Colonic mucosa (tissue), 4 donors: ENCODE measurements around the gene GULP1. TPM values are rescaled to one million over a fixed set of nuclear protein-coding genes. Genes with fewer than 3 reads are reported as not detected.

Experiments used
- DNase-seq: peaks from one replicate; pipeline ENCODE4 v3.0.0-alpha.2; 2020
- H3K27ac ChIP-seq: fragments of 200-600 bp; one replicate; pipeline ENCODE4 v1.8.0; 2021
- H3K27me3 ChIP-seq: fragments of 200-600 bp; one replicate; pipeline ENCODE4 v1.8.0; 2021
- H3K36me3 ChIP-seq: fragments of 200-600 bp; one replicate; pipeline ENCODE4 v1.8.0; 2021
- H3K4me1 ChIP-seq: fragments of 200-600 bp; one replicate; pipeline ENCODE4 v1.8.0; 2021; ENCODE audit warnings: mild to moderate bottlenecking
- H3K4me3 ChIP-seq: fragments of 200-600 bp; one replicate; pipeline ENCODE4 v1.8.0; 2021
- H3K9ac ChIP-seq, 2 donors: one replicate each; pipeline ENCODE4 v1.7.0; 2013; ENCODE audit warnings: control low read depth in 2 of 2, low read depth in 2 of 2, low read length in 2 of 2
- H3K9me3 ChIP-seq: fragments of 200-600 bp; one replicate; pipeline ENCODE4 v1.8.0; 2021
- CTCF ChIP-seq: fragments of 200-600 bp; IDR thresholded peaks from one replicate; pipeline ENCODE4 v1.8.0; 2022; ENCODE audit warnings: antibody characterized with exemption, mild to moderate bottlenecking
- intact Hi-C: fragments of 100-400 bp; cut with DNase I; formaldehyde crosslinking; loops from one replicate; pipeline ENCODE4 v1.14.1; 2022
- total RNA-seq, 2 donors: library from RNA; stranded (reverse); fragmentation: NEBNext Ultra II Directional in 1 of 2; extraction: Animal tissue kit (Norgen Biotek cat#: 25700) in 1 of 2; gene quantifications; one replicate each; pipeline ENCODE4 v1.2.1, GENCODE V29; 2021
- donor health status: healthy.
- donor health status: DM: no; HTN: no; CAD: no.
- donor health status: DM: no; HTN: no; CAD: no.

Gene GULP1
- total RNA-seq, 2 donors from 2014 or later: 10.4 to 11.8 TPM

- no peak for DNase-seq
- no peaks in the 10 kb centered on the region for H3K36me3 ChIP-seq
- intact Hi-C loops: no loop called here
- H3K27ac ChIP-seq: no peak overlapping the region
- H3K4me3 ChIP-seq: no peak overlapping the region
- H3K4me1 ChIP-seq: no peaks in the 10 kb centered on the region
- no peak overlapping the region for H3K9ac ChIP-seq
- H3K27me3 ChIP-seq: no peaks in the 10 kb centered on the region
- H3K9me3 ChIP-seq: no peaks in the 10 kb centered on the region
- no peak for TF ChIP-seq CTCF
Measured at GRCh38 chr2:188449561-188449960, 157.9 kb downstream of the GULP1 start.

- no peak for DNase-seq
- Histone ChIP-seq H3K27ac (no peak overlapping the region), H3K4me3 (no peak overlapping the region), H3K9ac (no peak overlapping the region), H3K36me3 (no peaks in the 10 kb centered on the region), H3K27me3 (no peaks in the 10 kb centered on the region), H3K4me1 (no peaks in the 10 kb centered on the region), H3K9me3 (no peaks in the 10 kb centered on the region)
- no peak for TF ChIP-seq CTCF
- intact Hi-C loops: no loop called here
Measured at GRCh38 chr2:188449971-188450370, 158.3 kb downstream of the GULP1 start.

GRCh38 chr2:188450732-188451483 lies 159.2 kb downstream of the GULP1 start:
- Histone ChIP-seq H3K9ac (no peak overlapping the region), H3K4me3 (no peak overlapping the region), H3K9me3 (no peaks in the 10 kb centered on the region), H3K36me3 (no peaks in the 10 kb centered on the region), H3K27ac (no peak overlapping the region), H3K27me3 (no peaks in the 10 kb centered on the region), H3K4me1 (no peaks in the 10 kb centered on the region)
- no peak for DNase-seq
- intact Hi-C loops: no loop called here
- TF ChIP-seq CTCF: no peak

- H3K4me1 ChIP-seq: no peaks in the 10 kb centered on the region
- TF ChIP-seq CTCF: no peak
- intact Hi-C loops: no loop called here
Measured at GRCh38 chr2:188452084-188452483, 160.4 kb downstream of the GULP1 start.

GRCh38 chr2:188456114-188456909 lies 164.6 kb downstream of the GULP1 start:
- intact Hi-C loops: no loop called here
- Histone ChIP-seq H3K4me3 (no peak overlapping the region), H3K36me3 (no peaks in the 10 kb centered on the region), H3K9me3 (no peaks in the 10 kb centered on the region), H3K27ac (no peak overlapping the region), H3K27me3 (no peaks in the 10 kb centered on the region), H3K4me1 (no peaks in the 10 kb centered on the region), H3K9ac (no peak overlapping the region)
- TF ChIP-seq CTCF: no peak
- DNase-seq: no peak

More at GRCh38 chr2:188452084-188452483, 160.4 kb downstream of the GULP1 start:
- Histone ChIP-seq H3K9ac (no peak overlapping the region), H3K4me3 (no peak overlapping the region), H3K27ac (no peak overlapping the region), H3K27me3 (no peaks in the 10 kb centered on the region), H3K9me3 (no peaks in the 10 kb centered on the region), H3K36me3 (no peaks in the 10 kb centered on the region)
- no peak for DNase-seq
